ENCODE measurements around the gene ANKRD11. TPM values are rescaled to one million over a fixed set of nuclear protein-coding genes. Genes with fewer than 3 reads are reported as not detected.
A peak's percentile ranks its signal among the peaks of the same experiment; 100 is the strongest.

ANKRD11 gene
- total and polyA plus RNA-seq, 2 donors (not counting 1 experiment from before 2014, with no cell fraction given) = 41.5 to 71.2 TPM

DNA sequence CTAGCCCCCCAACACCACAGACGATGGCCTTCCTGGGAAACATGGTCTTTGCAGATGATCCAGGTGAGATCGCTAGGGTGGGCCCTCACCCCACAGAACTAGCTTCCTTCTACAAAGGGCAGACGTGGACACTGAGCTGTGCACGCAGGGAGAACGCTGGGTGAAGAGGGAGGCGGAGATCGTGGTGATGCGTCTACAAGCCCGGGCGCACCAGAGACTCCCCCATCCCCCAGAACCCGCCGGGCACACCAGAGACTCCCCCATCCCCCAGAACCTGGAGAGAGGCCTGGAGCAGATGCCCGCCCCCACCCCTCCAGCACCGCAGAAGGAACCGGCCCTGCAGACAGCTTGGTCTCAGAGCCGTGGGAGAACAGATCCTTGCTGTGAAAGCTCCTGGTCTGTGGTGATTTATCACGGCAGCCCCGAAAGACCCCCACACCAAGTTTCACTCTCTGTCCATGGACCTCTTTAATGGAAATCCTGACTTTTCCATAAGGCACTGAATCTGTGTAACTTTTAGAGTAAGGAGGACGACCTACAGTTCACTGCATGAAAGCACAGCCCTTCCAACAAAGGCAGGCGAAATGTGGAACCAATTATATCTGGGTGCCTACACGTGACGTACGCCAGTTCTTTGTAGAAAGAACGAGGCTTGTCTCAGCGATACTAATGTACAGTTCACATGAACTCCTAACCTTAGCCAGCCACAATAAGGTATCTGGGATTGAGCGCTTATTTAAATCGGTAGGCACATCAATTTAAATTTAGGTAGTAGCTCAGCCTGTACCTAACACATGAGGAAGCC lies 88.5 kb downstream of the ANKRD11 start:
- Histone ChIP-seq H3K27ac (ENCODE audit: insufficient read depth, low read length) (no peak overlapping the region), H4K20me1 (ENCODE audit: control insufficient read depth, extremely low read depth, insufficient read depth, low read length) (no peaks in the 10 kb centered on the region), H3K4me3 (replicated peaks in 1 of 4; ENCODE audit: control extremely low read depth in 1 of 4, insufficient read depth in 1 of 4, low read depth in 3 of 4, low read length in 4 of 4) (no peak overlapping the region), H3K4me1 (ENCODE audit: control insufficient read depth, extremely low read depth, insufficient read depth, low read length) (no peaks in the 10 kb centered on the region), H3K79me2 (ENCODE audit: control insufficient read depth, insufficient read depth, low read length) (peaks cover 89% of the 10 kb centered on the region), H3K27me3 (ENCODE audit: control insufficient read depth, insufficient read depth, low read length) (no peaks in the 10 kb centered on the region), H3K9ac (ENCODE audit: insufficient read depth, low read length) (no peak overlapping the region), H3K36me3 (ENCODE audit: control insufficient read depth, insufficient read depth, low read length) (no peaks in the 10 kb centered on the region), H3K9me3 (ENCODE audit: control insufficient read depth, insufficient read depth, low read depth, low read length) (no peaks in the 10 kb centered on the region), H2AFZ (ENCODE audit: low read length) (no peak overlapping the region), H3K4me2 (ENCODE audit: extremely low read depth, insufficient read depth, low read length) (no peak overlapping the region)
- no peak for TF ChIP-seq EZH2 (IDR thresholded peaks at IDR 0.05; ENCODE audit: low read length, missing control alignments)
- TF ChIP-seq, protein P1, sequence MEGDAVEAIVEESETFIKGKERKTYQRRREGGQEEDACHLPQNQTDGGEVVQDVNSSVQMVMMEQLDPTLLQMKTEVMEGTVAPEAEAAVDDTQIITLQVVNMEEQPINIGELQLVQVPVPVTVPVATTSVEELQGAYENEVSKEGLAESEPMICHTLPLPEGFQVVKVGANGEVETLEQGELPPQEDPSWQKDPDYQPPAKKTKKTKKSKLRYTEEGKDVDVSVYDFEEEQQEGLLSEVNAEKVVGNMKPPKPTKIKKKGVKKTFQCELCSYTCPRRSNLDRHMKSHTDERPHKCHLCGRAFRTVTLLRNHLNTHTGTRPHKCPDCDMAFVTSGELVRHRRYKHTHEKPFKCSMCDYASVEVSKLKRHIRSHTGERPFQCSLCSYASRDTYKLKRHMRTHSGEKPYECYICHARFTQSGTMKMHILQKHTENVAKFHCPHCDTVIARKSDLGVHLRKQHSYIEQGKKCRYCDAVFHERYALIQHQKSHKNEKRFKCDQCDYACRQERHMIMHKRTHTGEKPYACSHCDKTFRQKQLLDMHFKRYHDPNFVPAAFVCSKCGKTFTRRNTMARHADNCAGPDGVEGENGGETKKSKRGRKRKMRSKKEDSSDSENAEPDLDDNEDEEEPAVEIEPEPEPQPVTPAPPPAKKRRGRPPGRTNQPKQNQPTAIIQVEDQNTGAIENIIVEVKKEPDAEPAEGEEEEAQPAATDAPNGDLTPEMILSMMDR (conservative IDR thresholded peaks at IDR 0.05 in 1 of 2, IDR thresholded peaks at IDR 0.05 in 1 of 2; ENCODE audit: low read depth in 1 of 2, low read length in 2 of 2) = no peak
- peak in 1 of 2 donors; percentile 31 for DNase-seq (ENCODE audit: low read depth in 2 of 2)

DNA sequence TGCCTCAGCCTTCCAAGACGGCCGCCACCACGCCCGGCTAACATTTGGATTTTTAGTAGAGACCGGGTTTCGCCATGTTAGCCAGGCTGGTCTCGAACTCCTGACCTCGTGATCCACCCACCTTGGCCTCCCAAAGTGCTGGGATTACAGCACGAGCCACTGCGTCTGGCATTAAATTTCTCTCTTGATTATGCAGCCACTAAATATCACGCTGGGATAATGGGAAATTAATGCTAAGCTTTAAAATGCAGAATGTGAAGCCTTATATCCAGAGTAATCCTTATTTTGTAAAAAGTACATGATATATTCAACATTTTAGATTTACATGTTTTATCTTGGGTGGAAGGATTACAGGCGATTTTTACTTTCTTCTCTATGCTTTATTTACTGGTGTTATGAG lies 89.2 kb downstream of the ANKRD11 start:
- no peak overlapping the region for H3K9ac ChIP-seq (ENCODE audit: insufficient read depth, low read length)
- H3K9me3 ChIP-seq (ENCODE audit: control insufficient read depth, insufficient read depth, low read depth, low read length) = no peaks in the 10 kb centered on the region
- no peak overlapping the region for H3K27ac ChIP-seq (ENCODE audit: insufficient read depth, low read length)
- no peak overlapping the region for H3K4me2 ChIP-seq (ENCODE audit: extremely low read depth, insufficient read depth, low read length)
- TF ChIP-seq EZH2 (IDR thresholded peaks at IDR 0.05; ENCODE audit: low read length, missing control alignments) = no peak
- TF ChIP-seq, protein P1 (conservative IDR thresholded peaks at IDR 0.05 in 1 of 2, IDR thresholded peaks at IDR 0.05 in 1 of 2; ENCODE audit: low read depth in 1 of 2, low read length in 2 of 2) = no peak
- H3K4me1 ChIP-seq (ENCODE audit: control insufficient read depth, extremely low read depth, insufficient read depth, low read length) = no peaks in the 10 kb centered on the region
- no peak overlapping the region for H2AFZ ChIP-seq (ENCODE audit: low read length)
- H3K36me3 ChIP-seq (ENCODE audit: control insufficient read depth, insufficient read depth, low read length) = no peaks in the 10 kb centered on the region
- no peak overlapping the region for H3K4me3 ChIP-seq (replicated peaks in 1 of 4; ENCODE audit: control extremely low read depth in 1 of 4, insufficient read depth in 1 of 4, low read depth in 3 of 4, low read length in 4 of 4)
- H3K27me3 ChIP-seq (ENCODE audit: control insufficient read depth, insufficient read depth, low read length) = no peaks in the 10 kb centered on the region
- H4K20me1 ChIP-seq (ENCODE audit: control insufficient read depth, extremely low read depth, insufficient read depth, low read length) = no peaks in the 10 kb centered on the region
- no peak for DNase-seq (ENCODE audit: low read depth in 2 of 2)
- H3K79me2 ChIP-seq (ENCODE audit: control insufficient read depth, insufficient read depth, low read length) = peaks cover 84% of the 10 kb centered on the region

DNA sequence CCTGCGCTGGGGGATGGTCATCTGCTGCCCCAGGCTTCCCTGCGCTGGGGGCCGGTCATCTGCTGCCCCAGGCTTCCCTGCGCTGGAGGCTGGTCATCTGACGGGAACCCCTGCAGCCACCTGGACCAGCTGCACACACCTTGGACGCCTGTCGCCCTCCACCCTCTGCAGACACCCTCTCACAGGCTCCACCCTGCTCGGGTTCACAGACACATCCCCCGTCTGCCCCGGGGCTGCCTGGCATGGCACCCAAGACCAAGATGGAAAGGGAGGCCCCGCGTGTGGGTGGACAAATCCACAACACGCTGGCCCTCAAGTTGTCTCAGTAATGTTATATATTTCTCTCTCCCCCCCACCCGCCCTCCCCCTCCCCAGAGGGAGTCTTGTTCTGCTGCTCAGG lies 89.6 kb downstream of the ANKRD11 start:
- H3K4me1 ChIP-seq (ENCODE audit: control insufficient read depth, extremely low read depth, insufficient read depth, low read length) = no peaks in the 10 kb centered on the region

More for the DNA sequence above, 89.6 kb downstream of the ANKRD11 start:
- Histone ChIP-seq H4K20me1 (ENCODE audit: control insufficient read depth, extremely low read depth, insufficient read depth, low read length) (no peaks in the 10 kb centered on the region), H3K9me3 (ENCODE audit: control insufficient read depth, insufficient read depth, low read depth, low read length) (no peaks in the 10 kb centered on the region), H3K4me3 (replicated peaks in 1 of 4; ENCODE audit: control extremely low read depth in 1 of 4, insufficient read depth in 1 of 4, low read depth in 3 of 4, low read length in 4 of 4) (no peak overlapping the region), H3K79me2 (ENCODE audit: control insufficient read depth, insufficient read depth, low read length) (peaks cover 83% of the 10 kb centered on the region), H3K27ac (ENCODE audit: insufficient read depth, low read length) (no peak overlapping the region), H3K9ac (ENCODE audit: insufficient read depth, low read length) (no peak overlapping the region), H3K4me2 (ENCODE audit: extremely low read depth, insufficient read depth, low read length) (no peak overlapping the region), H3K36me3 (ENCODE audit: control insufficient read depth, insufficient read depth, low read length) (no peaks in the 10 kb centered on the region), H2AFZ (ENCODE audit: low read length) (no peak overlapping the region), H3K27me3 (ENCODE audit: control insufficient read depth, insufficient read depth, low read length) (no peaks in the 10 kb centered on the region)
- TF ChIP-seq, protein P1 (conservative IDR thresholded peaks at IDR 0.05 in 1 of 2, IDR thresholded peaks at IDR 0.05 in 1 of 2; ENCODE audit: low read depth in 1 of 2, low read length in 2 of 2) = no peak
- no peak for DNase-seq (ENCODE audit: low read depth in 2 of 2)
